Measurements from ENCODE around the gene RHOG.

- no peak for TF ChIP-seq REST (IDR thresholded peaks at IDR 0.05; ENCODE audit: low read depth)
- no peak for TF ChIP-seq EP300 (IDR thresholded peaks at IDR 0.05; ENCODE audit: borderline replicate concordance)
- TF ChIP-seq ZBTB7A (IDR thresholded peaks at IDR 0.05; ENCODE audit: low read depth), result no peak
- no peak for TF ChIP-seq YY1 (IDR thresholded peaks at IDR 0.05; ENCODE audit: low read depth)
- TF ChIP-seq RAD21 (IDR thresholded peaks at IDR 0.05; ENCODE audit: low read depth), result no peak
- no peak for TF ChIP-seq CEBPB (IDR thresholded peaks at IDR 0.05)
- no peak for TF ChIP-seq TEAD4 (IDR thresholded peaks at IDR 0.05)
- no peak for TF ChIP-seq EGR1 (IDR thresholded peaks at IDR 0.05)
- no peak for TF ChIP-seq MAX (IDR thresholded peaks at IDR 0.05)
- no peak for TF ChIP-seq NFIC (IDR thresholded peaks at IDR 0.05)
- no peak for TF ChIP-seq CREB1 (IDR thresholded peaks at IDR 0.05; ENCODE audit: low read depth)
- no peak for TF ChIP-seq USF1 (IDR thresholded peaks at IDR 0.05)
- TF ChIP-seq TAF1 (IDR thresholded peaks at IDR 0.05; ENCODE audit: low read depth), result no peak
Observed at GRCh38 chr11:3835751-3836150, 5.0 kb downstream of the RHOG start.
